HEK293 (cell line): ENCODE measurements around the gene ARHGEF4.

Source experiments
- CTCF ChIA-PET: fragments of 350-600 bp; formaldehyde crosslinking; extraction: SDS; loops from one replicate; lab custom pipeline; 2021; ENCODE audit warnings: antibody characterized with exemption; lab: Yijun Ruan, JAX
- POLR2A ChIA-PET: fragments of 300-600 bp; formaldehyde crosslinking; extraction: SDS; loops from one replicate; lab custom pipeline; 2020; ENCODE audit warnings: antibody characterized with exemption, inconsistent platforms; lab: Yijun Ruan, JAX
- H3K27ac ChIP-seq: fragments of 200-500 bp; sonication (Bioruptor generic); 2 replicates; pipeline ENCODE4 v1.5.1; 2014; ENCODE audit warnings: low read depth, low read length, control low read depth, inconsistent platforms; ENCODE audit errors: extremely low read depth
- H3K36me3 ChIP-seq, 2 experiments: fragments of 200-500 bp in 1 of 2; sonication (Bioruptor generic) in 1 of 2; 1 replicate in 1 of 2; 2 replicates in 1 of 2; pipeline ENCODE4 v1.5.1; 2014 to 2017; ENCODE audit warnings: inconsistent platforms in 2 of 2, low read length in 2 of 2; ENCODE audit not compliant: control insufficient read depth in 2 of 2, insufficient read depth in 1 of 2
- H3K4me1 ChIP-seq: fragments of 200-500 bp; sonication (Bioruptor generic); 2 replicates; pipeline ENCODE4 v1.5.1; 2014; ENCODE audit warnings: mild to moderate bottlenecking, low read length, inconsistent platforms; ENCODE audit not compliant: control insufficient read depth, insufficient read depth
- H3K4me3 ChIP-seq: 2 replicates; pipeline ENCODE4 v1.5.1; 2011; ENCODE audit warnings: low read depth, mild to moderate bottlenecking, control low read depth, low read length, moderate library complexity
- H3K9me3 ChIP-seq: fragments of 200-500 bp; sonication (Bioruptor generic); 2 replicates; pipeline ENCODE4 v1.5.1; 2014; ENCODE audit warnings: low read depth, low read length, inconsistent platforms; ENCODE audit not compliant: control insufficient read depth, insufficient read depth
- HOXD13 ChIP-seq: sonication (generic); formaldehyde crosslinking; IDR thresholded peaks from 2 replicates; pipeline ENCODE4 v1.8.0; 2022; ENCODE audit warnings: missing genetic modification reagents, borderline replicate concordance
- KLF10 ChIP-seq: fragments of 450-650 bp; IDR thresholded peaks from 2 replicates; pipeline ENCODE4 v1.5.1; 2018; ENCODE audit warnings: missing biosample characterization, mild to moderate bottlenecking, missing genetic modification characterization
- RBAK ChIP-seq: fragments of 450-650 bp; formaldehyde crosslinking; IDR thresholded peaks from 2 replicates; pipeline ENCODE4 v1.5.1; 2016; ENCODE audit warnings: missing biosample characterization, missing genetic modification characterization
- TCF7L2 ChIP-seq: IDR thresholded peaks from 2 replicates; pipeline ENCODE4 v1.6.1; 2011; ENCODE audit warnings: low read depth, mild to moderate bottlenecking, inconsistent platforms, low read length, moderate library complexity, borderline replicate concordance
- YY1 ChIP-seq: fragments of 450-650 bp; formaldehyde crosslinking; IDR thresholded peaks from 2 replicates; pipeline ENCODE4 v1.5.1; 2018; ENCODE audit warnings: missing biosample characterization, missing genetic modification characterization
- ZFP3 ChIP-seq: fragments of 450-650 bp; formaldehyde crosslinking; IDR thresholded peaks from 2 replicates; pipeline ENCODE4 v1.5.1; 2016; ENCODE audit warnings: low read depth, missing biosample characterization, missing genetic modification characterization
- ZNF112 ChIP-seq: fragments of 450-650 bp; formaldehyde crosslinking; IDR thresholded peaks from 2 replicates; pipeline ENCODE4 v1.5.0; 2017; ENCODE audit warnings: missing biosample characterization, missing genetic modification characterization
- ZNF140 ChIP-seq: fragments of 450-650 bp; formaldehyde crosslinking; IDR thresholded peaks from 2 replicates; pipeline ENCODE4 v1.5.1; 2016; ENCODE audit warnings: missing biosample characterization, missing genetic modification characterization
- ZNF175 ChIP-seq: fragments of 450-650 bp; formaldehyde crosslinking; IDR thresholded peaks from 2 replicates; pipeline ENCODE4 v1.5.1; 2016; ENCODE audit warnings: missing biosample characterization, missing genetic modification characterization
- ZNF19 ChIP-seq: fragments of 450-650 bp; formaldehyde crosslinking; IDR thresholded peaks from 2 replicates; pipeline ENCODE4; 2016; ENCODE audit warnings: missing biosample characterization, missing genetic modification characterization, low read depth
- ZNF211 ChIP-seq: fragments of 450-650 bp; formaldehyde crosslinking; IDR thresholded peaks from 2 replicates; pipeline ENCODE4 v1.5.1; 2016; ENCODE audit warnings: low read depth, missing biosample characterization, missing genetic modification characterization
- ZNF391 ChIP-seq: fragments of 450-650 bp; formaldehyde crosslinking; IDR thresholded peaks from 2 replicates; pipeline ENCODE4 v1.5.1; 2016; ENCODE audit warnings: low read depth, missing biosample characterization, missing genetic modification characterization, borderline replicate concordance
- ZNF404 ChIP-seq: fragments of 450-650 bp; formaldehyde crosslinking; IDR thresholded peaks from 2 replicates; pipeline ENCODE4 v1.5.1; 2017; ENCODE audit warnings: missing biosample characterization, missing genetic modification characterization
- ZNF549 ChIP-seq: fragments of 450-650 bp; IDR thresholded peaks from 2 replicates; pipeline ENCODE4 v1.5.1; 2018; ENCODE audit warnings: missing biosample characterization, missing genetic modification characterization, mild to moderate bottlenecking, inconsistent platforms, moderate library complexity
- ZNF660 ChIP-seq: fragments of 450-650 bp; IDR thresholded peaks from 2 replicates; pipeline ENCODE4 v1.5.1; 2018; ENCODE audit warnings: missing biosample characterization, mild to moderate bottlenecking, missing genetic modification characterization
- ZNF76 ChIP-seq: fragments of 450-650 bp; formaldehyde crosslinking; IDR thresholded peaks from 2 replicates; pipeline ENCODE4; 2016; ENCODE audit warnings: low read depth, missing biosample characterization, missing genetic modification characterization, borderline replicate concordance
- ZNF777 ChIP-seq: fragments of 450-650 bp; formaldehyde crosslinking; IDR thresholded peaks from 2 replicates; pipeline ENCODE4 v1.5.1; 2017; ENCODE audit warnings: missing biosample characterization, missing genetic modification characterization, borderline replicate concordance
- ZXDB ChIP-seq: fragments of 450-650 bp; formaldehyde crosslinking; IDR thresholded peaks from 2 replicates; pipeline ENCODE4 v1.5.1; 2016; ENCODE audit warnings: missing biosample characterization, missing genetic modification characterization
- TF ChIP-seq, protein P1 (sequence below): fragments of 450-650 bp; formaldehyde crosslinking; IDR thresholded peaks from 2 replicates; pipeline ENCODE4 v1.5.1; 2016; ENCODE audit warnings: missing biosample characterization, missing genetic modification characterization
- TF ChIP-seq, protein P2 (sequence below): fragments of 450-650 bp; formaldehyde crosslinking; IDR thresholded peaks from 2 replicates; pipeline ENCODE4 v1.5.0; 2017; ENCODE audit warnings: missing biosample characterization, missing genetic modification characterization, borderline replicate concordance
- TF ChIP-seq, protein P3 (sequence below): fragments of 450-650 bp; formaldehyde crosslinking; IDR thresholded peaks from 2 replicates; pipeline ENCODE4 v1.5.1; 2017; ENCODE audit warnings: missing biosample characterization, mild to moderate bottlenecking, missing genetic modification characterization, moderate library complexity
- TF ChIP-seq, protein P4 (sequence below): fragments of 450-650 bp; formaldehyde crosslinking; IDR thresholded peaks from 2 replicates; pipeline ENCODE4 v1.5.1; 2016; ENCODE audit warnings: missing biosample characterization, missing genetic modification characterization
- TF ChIP-seq, protein P5 (sequence below): fragments of 450-650 bp; formaldehyde crosslinking; IDR thresholded peaks from 2 replicates; pipeline ENCODE4 v1.5.1; 2017; ENCODE audit warnings: missing biosample characterization, missing genetic modification characterization

Gene ARHGEF4

DNA sequence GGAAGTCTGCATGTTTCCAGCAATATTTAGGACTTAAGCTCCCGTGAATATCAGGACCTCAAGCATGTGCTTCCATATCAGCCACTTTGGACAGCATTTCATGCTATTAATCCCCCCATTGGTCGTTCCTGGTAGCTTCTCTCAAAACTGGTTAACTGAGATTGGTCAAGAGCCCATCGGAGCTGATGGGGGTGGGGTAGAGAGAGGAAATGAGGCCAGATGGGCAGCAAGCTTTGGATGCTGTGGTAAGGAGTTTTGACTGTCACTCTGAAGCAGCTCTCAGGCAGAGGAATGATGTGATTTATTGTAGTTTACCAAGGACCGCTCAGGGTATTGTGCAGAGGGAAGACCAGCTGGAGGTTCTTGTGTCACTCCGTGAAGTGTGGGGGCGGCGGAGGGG is 174.8 kb downstream of the ARHGEF4 start:
- Histone ChIP-seq H3K36me3 (no peaks in the 10 kb centered on the region), H3K9me3 (no peaks in the 10 kb centered on the region), H3K4me1 (no peaks in the 10 kb centered on the region), H3K4me3 (no peak overlapping the region), H3K27ac (no peak overlapping the region)
- ChIA-PET POLR2A (no interaction called here), CTCF (interaction anchor here (1.7 kb wide), 1 partner anchor 17 kb away, joined by 4 read pairs; no protein-coding TSS in a partner anchor)
- TF ChIP-seq ZFP3, result no peak
- no peak for TF ChIP-seq YY1 (tag by site-specific recombination)
- TF ChIP-seq ZNF112 (tag by site-specific recombination), result no peak
- TF ChIP-seq, protein P1, sequence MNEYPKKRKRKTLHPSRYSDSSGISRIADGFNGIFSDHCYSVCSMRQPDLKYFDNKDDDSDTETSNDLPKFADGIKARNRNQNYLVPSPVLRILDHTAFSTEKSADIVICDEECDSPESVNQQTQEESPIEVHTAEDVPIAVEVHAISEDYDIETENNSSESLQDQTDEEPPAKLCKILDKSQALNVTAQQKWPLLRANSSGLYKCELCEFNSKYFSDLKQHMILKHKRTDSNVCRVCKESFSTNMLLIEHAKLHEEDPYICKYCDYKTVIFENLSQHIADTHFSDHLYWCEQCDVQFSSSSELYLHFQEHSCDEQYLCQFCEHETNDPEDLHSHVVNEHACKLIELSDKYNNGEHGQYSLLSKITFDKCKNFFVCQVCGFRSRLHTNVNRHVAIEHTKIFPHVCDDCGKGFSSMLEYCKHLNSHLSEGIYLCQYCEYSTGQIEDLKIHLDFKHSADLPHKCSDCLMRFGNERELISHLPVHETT (tag by site-specific recombination), result no peak
- no peak for TF ChIP-seq KLF10 (tag by site-specific recombination)
- no peak for TF ChIP-seq ZXDB
- TF ChIP-seq ZNF549 (tag by site-specific recombination), result no peak
- no peak for TF ChIP-seq ZNF391
- TF ChIP-seq ZNF211 (tag by site-specific recombination), result no peak
- TF ChIP-seq TCF7L2, result no peak
- TF ChIP-seq ZNF140, result no peak
- TF ChIP-seq, protein P2, sequence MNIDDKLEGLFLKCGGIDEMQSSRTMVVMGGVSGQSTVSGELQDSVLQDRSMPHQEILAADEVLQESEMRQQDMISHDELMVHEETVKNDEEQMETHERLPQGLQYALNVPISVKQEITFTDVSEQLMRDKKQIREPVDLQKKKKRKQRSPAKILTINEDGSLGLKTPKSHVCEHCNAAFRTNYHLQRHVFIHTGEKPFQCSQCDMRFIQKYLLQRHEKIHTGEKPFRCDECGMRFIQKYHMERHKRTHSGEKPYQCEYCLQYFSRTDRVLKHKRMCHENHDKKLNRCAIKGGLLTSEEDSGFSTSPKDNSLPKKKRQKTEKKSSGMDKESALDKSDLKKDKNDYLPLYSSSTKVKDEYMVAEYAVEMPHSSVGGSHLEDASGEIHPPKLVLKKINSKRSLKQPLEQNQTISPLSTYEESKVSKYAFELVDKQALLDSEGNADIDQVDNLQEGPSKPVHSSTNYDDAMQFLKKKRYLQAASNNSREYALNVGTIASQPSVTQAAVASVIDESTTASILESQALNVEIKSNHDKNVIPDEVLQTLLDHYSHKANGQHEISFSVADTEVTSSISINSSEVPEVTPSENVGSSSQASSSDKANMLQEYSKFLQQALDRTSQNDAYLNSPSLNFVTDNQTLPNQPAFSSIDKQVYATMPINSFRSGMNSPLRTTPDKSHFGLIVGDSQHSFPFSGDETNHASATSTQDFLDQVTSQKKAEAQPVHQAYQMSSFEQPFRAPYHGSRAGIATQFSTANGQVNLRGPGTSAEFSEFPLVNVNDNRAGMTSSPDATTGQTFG (tag by site-specific recombination), result no peak
- TF ChIP-seq ZNF175 (tag by site-specific recombination), result no peak
- TF ChIP-seq, protein P3, sequence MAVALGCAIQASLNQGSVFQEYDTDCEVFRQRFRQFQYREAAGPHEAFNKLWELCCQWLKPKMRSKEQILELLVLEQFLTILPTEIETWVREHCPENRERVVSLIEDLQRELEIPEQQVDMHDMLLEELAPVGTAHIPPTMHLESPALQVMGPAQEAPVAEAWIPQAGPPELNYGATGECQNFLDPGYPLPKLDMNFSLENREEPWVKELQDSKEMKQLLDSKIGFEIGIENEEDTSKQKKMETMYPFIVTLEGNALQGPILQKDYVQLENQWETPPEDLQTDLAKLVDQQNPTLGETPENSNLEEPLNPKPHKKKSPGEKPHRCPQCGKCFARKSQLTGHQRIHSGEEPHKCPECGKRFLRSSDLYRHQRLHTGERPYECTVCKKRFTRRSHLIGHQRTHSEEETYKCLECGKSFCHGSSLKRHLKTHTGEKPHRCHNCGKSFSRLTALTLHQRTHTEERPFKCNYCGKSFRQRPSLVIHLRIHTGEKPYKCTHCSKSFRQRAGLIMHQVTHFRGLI, result no peak
- TF ChIP-seq RBAK, result no peak
- no peak for TF ChIP-seq ZNF660
- TF ChIP-seq, protein P4, sequence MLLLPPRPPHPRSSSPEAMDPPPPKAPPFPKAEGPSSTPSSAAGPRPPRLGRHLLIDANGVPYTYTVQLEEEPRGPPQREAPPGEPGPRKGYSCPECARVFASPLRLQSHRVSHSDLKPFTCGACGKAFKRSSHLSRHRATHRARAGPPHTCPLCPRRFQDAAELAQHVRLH (tag by site-specific recombination), result no peak

DNA sequence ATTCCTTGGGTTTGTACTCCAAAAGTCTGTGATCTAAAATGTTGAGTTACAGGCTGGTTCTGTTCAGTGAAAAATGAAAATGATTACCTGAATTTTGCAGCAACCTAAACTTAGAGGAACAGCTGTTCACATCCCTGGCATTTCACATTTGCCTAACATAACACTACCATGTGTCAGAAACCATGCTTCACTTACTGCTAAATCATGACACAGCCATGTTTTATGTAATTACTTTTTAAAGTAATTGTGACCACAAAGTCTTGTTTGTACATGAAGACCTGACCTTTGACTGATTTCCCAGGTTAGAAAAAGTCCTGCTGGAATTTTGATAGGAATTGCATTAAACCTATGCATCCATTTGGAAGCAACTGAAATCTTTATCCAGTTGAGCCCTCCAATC is 177.4 kb downstream of the ARHGEF4 start:
- Histone ChIP-seq H3K36me3 (no peaks in the 10 kb centered on the region), H3K4me1 (no peaks in the 10 kb centered on the region), H3K9me3 (no peaks in the 10 kb centered on the region), H3K4me3 (no peak overlapping the region), H3K27ac (no peak overlapping the region)
- ChIA-PET POLR2A (no interaction called here), CTCF (no interaction called here)
- TF ChIP-seq ZNF19 (tag by site-specific recombination) (no peak), ZNF404 (tag by site-specific recombination) (no peak), ZNF777 (tag by site-specific recombination) (no peak), ZNF76 (tag by site-specific recombination) (no peak), HOXD13 (no peak)
- TF ChIP-seq, protein P5, sequence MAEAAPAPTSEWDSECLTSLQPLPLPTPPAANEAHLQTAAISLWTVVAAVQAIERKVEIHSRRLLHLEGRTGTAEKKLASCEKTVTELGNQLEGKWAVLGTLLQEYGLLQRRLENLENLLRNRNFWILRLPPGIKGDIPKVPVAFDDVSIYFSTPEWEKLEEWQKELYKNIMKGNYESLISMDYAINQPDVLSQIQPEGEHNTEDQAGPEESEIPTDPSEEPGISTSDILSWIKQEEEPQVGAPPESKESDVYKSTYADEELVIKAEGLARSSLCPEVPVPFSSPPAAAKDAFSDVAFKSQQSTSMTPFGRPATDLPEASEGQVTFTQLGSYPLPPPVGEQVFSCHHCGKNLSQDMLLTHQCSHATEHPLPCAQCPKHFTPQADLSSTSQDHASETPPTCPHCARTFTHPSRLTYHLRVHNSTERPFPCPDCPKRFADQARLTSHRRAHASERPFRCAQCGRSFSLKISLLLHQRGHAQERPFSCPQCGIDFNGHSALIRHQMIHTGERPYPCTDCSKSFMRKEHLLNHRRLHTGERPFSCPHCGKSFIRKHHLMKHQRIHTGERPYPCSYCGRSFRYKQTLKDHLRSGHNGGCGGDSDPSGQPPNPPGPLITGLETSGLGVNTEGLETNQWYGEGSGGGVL (tag by site-specific recombination), result no peak
